LNCAP (cell line): ENCODE data around the gene MAPK8.

Experiments used
- TF ChIP-seq, protein P1 (sequence below): fragments of 450-650 bp; IDR thresholded peaks from 2 replicates; pipeline ENCODE4 v1.5.1; 2017; ENCODE audit warnings: mild to moderate bottlenecking

Gene MAPK8

GRCh38 chr10:48430402-48430993 lies 124.0 kb downstream of the MAPK8 start:
- TF ChIP-seq, protein P1, sequence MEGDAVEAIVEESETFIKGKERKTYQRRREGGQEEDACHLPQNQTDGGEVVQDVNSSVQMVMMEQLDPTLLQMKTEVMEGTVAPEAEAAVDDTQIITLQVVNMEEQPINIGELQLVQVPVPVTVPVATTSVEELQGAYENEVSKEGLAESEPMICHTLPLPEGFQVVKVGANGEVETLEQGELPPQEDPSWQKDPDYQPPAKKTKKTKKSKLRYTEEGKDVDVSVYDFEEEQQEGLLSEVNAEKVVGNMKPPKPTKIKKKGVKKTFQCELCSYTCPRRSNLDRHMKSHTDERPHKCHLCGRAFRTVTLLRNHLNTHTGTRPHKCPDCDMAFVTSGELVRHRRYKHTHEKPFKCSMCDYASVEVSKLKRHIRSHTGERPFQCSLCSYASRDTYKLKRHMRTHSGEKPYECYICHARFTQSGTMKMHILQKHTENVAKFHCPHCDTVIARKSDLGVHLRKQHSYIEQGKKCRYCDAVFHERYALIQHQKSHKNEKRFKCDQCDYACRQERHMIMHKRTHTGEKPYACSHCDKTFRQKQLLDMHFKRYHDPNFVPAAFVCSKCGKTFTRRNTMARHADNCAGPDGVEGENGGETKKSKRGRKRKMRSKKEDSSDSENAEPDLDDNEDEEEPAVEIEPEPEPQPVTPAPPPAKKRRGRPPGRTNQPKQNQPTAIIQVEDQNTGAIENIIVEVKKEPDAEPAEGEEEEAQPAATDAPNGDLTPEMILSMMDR = no peak

DNA sequence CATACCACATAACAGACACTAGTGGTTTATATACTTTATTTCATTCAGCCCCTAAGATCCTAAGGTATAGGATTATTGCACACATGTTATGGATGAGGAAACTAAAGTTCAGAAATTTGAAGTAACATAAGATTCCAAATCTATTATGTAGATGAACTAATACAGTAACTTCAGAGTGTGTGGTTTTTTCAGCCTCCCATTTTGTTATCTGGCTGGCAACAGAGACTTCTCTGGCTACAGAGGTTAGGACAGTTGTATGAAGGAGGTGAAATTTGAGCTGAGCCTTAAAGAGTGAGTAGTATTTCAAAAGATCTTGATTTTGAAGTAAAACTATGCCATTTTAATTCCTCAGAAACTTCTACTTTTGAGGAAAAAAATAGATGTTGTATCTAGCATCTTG lies 125.4 kb downstream of the MAPK8 start:
- TF ChIP-seq, protein P1 = no peak

DNA sequence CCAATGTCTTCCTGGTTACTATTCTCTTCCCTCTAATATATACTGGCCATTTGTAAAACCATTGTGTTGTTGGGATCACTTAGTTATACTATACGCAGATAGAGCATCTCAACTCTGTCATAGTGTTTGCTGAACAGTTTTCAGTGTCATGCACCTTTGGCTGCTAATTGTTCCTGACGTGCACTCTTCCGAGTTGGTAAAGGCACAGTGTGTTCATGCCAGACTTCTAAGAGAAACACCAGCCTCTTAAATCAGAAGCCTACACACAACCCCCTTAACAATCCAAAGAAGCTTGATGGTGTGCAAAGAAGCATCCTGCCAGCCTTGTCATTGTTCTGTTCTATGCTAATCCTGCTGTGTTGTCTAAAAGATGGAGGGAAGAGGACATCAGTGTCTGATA lies 131.1 kb downstream of the MAPK8 start:
- TF ChIP-seq, protein P1 = no peak

DNA sequence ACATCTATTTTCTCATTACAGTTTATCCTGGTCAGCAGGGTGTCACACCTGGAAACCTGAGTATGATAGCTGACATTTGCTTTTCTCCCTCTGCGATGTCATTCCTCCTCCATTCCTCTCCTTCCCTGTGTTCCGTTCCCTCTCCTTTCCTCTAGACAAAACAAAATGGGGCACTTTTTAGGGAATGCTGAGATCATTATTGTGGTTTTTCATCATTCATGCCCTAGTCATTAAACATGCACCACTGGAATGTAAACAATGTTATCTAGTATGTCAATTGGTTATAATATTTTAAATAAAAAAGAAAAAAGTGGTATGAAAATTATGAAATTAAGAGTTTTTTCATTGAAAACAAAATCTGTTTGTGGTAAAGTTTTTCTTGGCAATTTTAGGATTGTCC lies 132.6 kb downstream of the MAPK8 start:
- TF ChIP-seq, protein P1 = no peak

- TF ChIP-seq, protein P1 = no peak
These were observed 133.1 kb downstream of the MAPK8 start for GRCh38 chr10:48439581-48440041.

GRCh38 chr10:48440771-48441170 lies 134.3 kb downstream of the MAPK8 start:
- TF ChIP-seq, protein P1 = no peak

- TF ChIP-seq, protein P1 = no peak
These were observed 135.8 kb downstream of the MAPK8 start for GRCh38 chr10:48442090-48442808.
